Breast epithelium (tissue), 4 donors: ENCODE data around the gene PITX3. TPM values are rescaled to one million over a fixed set of nuclear protein-coding genes. Genes with fewer than 3 reads are reported as not detected.

Experiments used
- DNase-seq, 2 donors: peaks; one replicate each; pipeline ENCODE4 v3.0.0-alpha.2; 2019; ENCODE audit warnings: low spot score in 2 of 2
- H3K27ac ChIP-seq, 2 donors: fragments of 200-600 bp; sonication (generic) in 1 of 2; one replicate each; pipeline ENCODE4 v1.5.1; 2016 to 2019; ENCODE audit warnings: mild to moderate bottlenecking in 1 of 2
- H3K27me3 ChIP-seq, 2 donors: fragments of 200-600 bp; sonication (generic) in 1 of 2; one replicate each; pipeline versions ENCODE4 v1.5.1 to v1.6.0; 2017 to 2019; ENCODE audit warnings: control low read depth in 1 of 2, mild to moderate bottlenecking in 1 of 2
- H3K36me3 ChIP-seq: fragments of 200-600 bp; one replicate; pipeline ENCODE4 v1.5.1; 2019
- H3K4me1 ChIP-seq, 2 donors: fragments of 200-600 bp; sonication (generic); one replicate each; pipeline ENCODE4 v1.5.1; 2016 to 2019; ENCODE audit warnings: control low read depth in 1 of 2
- H3K4me3 ChIP-seq, 3 donors: fragments of 200-600 bp; sonication (generic); 1 replicate in 2 of 3; 2 replicates in 1 of 3; pipeline ENCODE4 v1.5.1; 2016 to 2019; ENCODE audit warnings: mild to moderate bottlenecking in 3 of 3, moderate library complexity in 2 of 3
- H3K9me3 ChIP-seq, 2 donors: fragments of 200-600 bp; sonication (generic) in 1 of 2; one replicate each; pipeline ENCODE4 v1.5.1; 2016 to 2019; ENCODE audit warnings: control low read depth in 1 of 2
- CTCF ChIP-seq, 3 donors: fragments of 450-650 bp; IDR thresholded peaks; one replicate each; pipeline ENCODE4 v1.5.1; 2016 to 2017; ENCODE audit warnings: antibody characterized with exemption in 3 of 3, mild to moderate bottlenecking in 3 of 3, moderate library complexity in 3 of 3
- POLR2A ChIP-seq: fragments of 450-650 bp; IDR thresholded peaks from one replicate; pipeline ENCODE4 v1.6.1; 2016; ENCODE audit warnings: antibody characterized with exemption, mild to moderate bottlenecking, moderate library complexity
- POLR2AphosphoS5 ChIP-seq, 3 donors: sonication (generic); formaldehyde crosslinking; IDR thresholded peaks; one replicate each; pipeline ENCODE4 v1.6.1; 2017; ENCODE audit warnings: antibody characterized with exemption in 3 of 3
- intact Hi-C: fragments of 100-400 bp; cut with DNase I; formaldehyde crosslinking; loops from one replicate; pipeline ENCODE4 v1.15.1; 2023; ENCODE audit warnings: low total_unique reads
- total RNA-seq, 3 donors: library from RNA; depleted of rRNA; stranded (reverse); fragments of >200 nt; gene quantifications; one replicate each; pipeline ENCODE4 v1.1.0, GENCODE V29; 2016

The PITX3 gene
- total RNA-seq, 3 donors from 2014 or later, result not detected

DNA sequence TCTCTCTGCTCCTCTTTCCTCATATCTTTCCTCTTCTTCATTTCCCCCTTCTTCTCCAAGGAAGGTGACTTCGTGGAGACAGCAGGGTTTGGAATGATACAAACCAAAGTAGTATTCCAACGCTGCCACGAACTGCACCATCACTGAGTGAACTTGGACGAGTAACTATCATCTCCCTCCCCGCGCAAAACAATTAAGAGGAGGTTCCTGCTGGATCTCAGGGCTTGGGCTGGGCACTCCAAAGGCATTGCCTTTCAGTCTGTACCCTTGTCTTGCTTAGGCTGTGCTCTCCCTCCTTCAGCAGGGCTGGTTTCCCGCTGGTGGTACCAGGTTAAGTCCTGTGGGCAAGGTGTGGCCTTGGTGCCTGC lies 790 bp upstream of the PITX3 start:
- Histone ChIP-seq H3K36me3 (no peaks in the 10 kb centered on the region), H3K4me1 (peaks cover 9 to 13% of the 10 kb centered on the region in 2 donors), H3K9me3 (no peaks in the 10 kb centered on the region), H3K27ac (peak overlapping the region in 1 of 2 donors; percentile 10), H3K4me3 (peak overlapping the region; percentile 57 to 79 (median 66)), H3K27me3 (no peaks in the 10 kb centered on the region)
- intact Hi-C loops, result no loop called here
- TF ChIP-seq CTCF (IDR thresholded peaks at IDR 0.05), result no peak
- TF ChIP-seq POLR2AphosphoS5 (IDR thresholded peaks at IDR 0.05), result no peak
- TF ChIP-seq POLR2A, result no peak
- no peak for DNase-seq

DNA sequence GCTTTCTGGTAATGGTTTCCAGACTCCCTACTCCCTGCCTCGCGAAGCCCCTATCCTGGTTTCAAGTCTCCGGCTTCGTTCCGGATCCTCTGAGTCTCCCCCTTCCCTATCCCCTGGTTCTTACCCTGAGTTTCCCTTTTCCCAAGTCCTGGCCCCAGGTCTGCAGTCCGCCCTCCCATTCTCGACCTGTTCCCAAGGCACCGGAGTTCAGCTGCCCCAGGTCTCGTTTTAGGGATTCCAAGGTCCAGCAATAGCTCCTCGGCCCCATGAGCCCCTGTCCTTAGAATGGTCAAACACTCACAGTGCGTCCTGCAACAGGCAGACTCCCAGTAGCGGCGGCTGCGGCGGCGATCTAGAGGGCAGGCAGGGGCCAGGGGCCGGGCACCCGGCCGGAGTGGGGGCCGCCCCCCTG lies 274 bp downstream of the PITX3 start:
- intact Hi-C loops, result no loop called here
- H3K27ac ChIP-seq, result no peak overlapping the region
- TF ChIP-seq CTCF (IDR thresholded peaks at IDR 0.05), result no peak
- TF ChIP-seq POLR2A, result no peak
- no peak for TF ChIP-seq POLR2AphosphoS5 (IDR thresholded peaks at IDR 0.05)

DNA sequence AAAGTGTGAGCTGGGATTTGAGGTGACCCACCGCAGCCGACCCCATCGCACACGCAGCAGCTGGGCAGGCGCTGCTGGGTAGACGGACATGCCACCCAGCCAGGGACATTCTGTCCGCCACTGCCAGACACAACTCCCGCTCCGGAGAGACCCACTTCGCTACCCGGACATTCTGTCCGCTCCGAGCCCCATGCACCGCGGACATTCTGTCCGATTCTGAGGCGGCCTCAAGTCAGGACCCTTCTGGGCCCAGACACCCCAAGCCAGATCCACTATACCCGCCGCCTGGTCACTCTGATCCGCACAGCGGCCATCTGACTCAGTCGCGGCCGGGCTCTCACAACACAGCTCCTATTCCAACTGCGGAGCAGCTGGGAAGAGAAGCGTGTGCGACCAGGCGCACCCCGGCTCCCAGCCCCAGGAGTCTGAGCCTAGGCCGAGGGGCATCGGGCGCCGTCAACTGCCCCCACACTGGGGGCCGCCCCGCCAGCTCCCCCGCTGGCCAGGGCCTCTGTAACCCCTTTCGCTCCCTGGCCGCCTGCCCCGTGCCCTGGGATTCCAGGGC lies 763 bp downstream of the PITX3 start:
- H3K36me3 ChIP-seq, result no peaks in the 10 kb centered on the region
- H3K27ac ChIP-seq, result no peak overlapping the region
- H3K4me3 ChIP-seq, result peak overlapping the region; percentile 57 to 79 (median 66)
- DNase-seq, result no peak
- TF ChIP-seq CTCF (IDR thresholded peaks at IDR 0.05) (no peak), POLR2A (no peak), POLR2AphosphoS5 (IDR thresholded peaks at IDR 0.05) (no peak)
- H3K4me1 ChIP-seq, result peaks cover 0 to 5% of the 10 kb centered on the region in 2 donors
- intact Hi-C loops, result no loop called here
- no peaks in the 10 kb centered on the region for H3K9me3 ChIP-seq
- no peaks in the 10 kb centered on the region for H3K27me3 ChIP-seq

More for the DNA sequence above, 274 bp downstream of the PITX3 start:
- no peaks in the 10 kb centered on the region for H3K36me3 ChIP-seq
- no peaks in the 10 kb centered on the region for H3K27me3 ChIP-seq
- H3K4me3 ChIP-seq, result peak overlapping the region; percentile 57 to 79 (median 66)
- H3K4me1 ChIP-seq, result peaks cover 0 to 5% of the 10 kb centered on the region in 2 donors
- H3K9me3 ChIP-seq, result no peaks in the 10 kb centered on the region
- no peak for DNase-seq

- intact Hi-C loops, result no loop called here
- Histone ChIP-seq H3K4me3 (no peak overlapping the region), H3K27ac (no peak overlapping the region), H3K4me1 (peaks cover 0 to 5% of the 10 kb centered on the region in 2 donors), H3K27me3 (no peaks in the 10 kb centered on the region), H3K36me3 (no peaks in the 10 kb centered on the region), H3K9me3 (no peaks in the 10 kb centered on the region)
- DNase-seq, result no peak
- no peak for TF ChIP-seq POLR2AphosphoS5 (IDR thresholded peaks at IDR 0.05)
- TF ChIP-seq POLR2A, result no peak
- no peak for TF ChIP-seq CTCF (IDR thresholded peaks at IDR 0.05)
Observed at GRCh38 chr10:102237711-102238252, 3.5 kb downstream of the PITX3 start.

GRCh38 chr10:102236006-102236405 lies 5.3 kb downstream of the PITX3 start:
- Histone ChIP-seq H3K27me3 (peaks cover 3 to 11% of the 10 kb centered on the region in 2 donors), H3K36me3 (no peaks in the 10 kb centered on the region), H3K4me1 (peaks cover 0 to 7% of the 10 kb centered on the region in 2 donors), H3K27ac (no peak overlapping the region), H3K9me3 (no peaks in the 10 kb centered on the region), H3K4me3 (no peak overlapping the region)
- no peak for TF ChIP-seq POLR2A
- no peak for TF ChIP-seq CTCF (IDR thresholded peaks at IDR 0.05)
- no peak for TF ChIP-seq POLR2AphosphoS5 (IDR thresholded peaks at IDR 0.05)
- intact Hi-C loops, result no loop called here
- DNase-seq, result no peak
